Activated naive CD4-positive, alpha-beta T cell treated with anti-CD3 and anti-CD28 coated beads for 36 hours (primary cell): Measurements from ENCODE around the gene RANBP2. TPM values are rescaled to one million over a fixed set of nuclear protein-coding genes. Genes with fewer than 3 reads are reported as not detected.
"Not testable (repeated sequence)": the region's sequence is repeated elsewhere in the genome, so short reads cannot be mapped to it uniquely, and the experiment has no call there.

Source experiments
- CTCF ChIA-PET: fragments of 350-600 bp; sonication (Branson Sonifier 250); formaldehyde crosslinking; loops from one replicate; lab custom pipeline; 2021; ENCODE audit warnings: antibody characterized with exemption; lab: Charles Lee
- DNase-seq: peaks from one replicate; pipeline ENCODE4 v3.0.0-alpha.2; 2020
- H3K27ac Mint-ChIP-seq: one replicate; pipeline ENCODE4 v1.8.0; 2021; ENCODE audit warnings: mild to moderate bottlenecking, mixed read lengths
- H3K27me3 Mint-ChIP-seq: one replicate; pipeline ENCODE4 v1.8.0; 2021; ENCODE audit warnings: low read depth, mixed read lengths
- H3K36me3 Mint-ChIP-seq: one replicate; pipeline ENCODE4 v1.8.0; 2021; ENCODE audit warnings: low read depth, mixed read lengths
- H3K4me1 Mint-ChIP-seq: one replicate; pipeline ENCODE4 v1.8.0; 2021; ENCODE audit warnings: low read depth, mixed read lengths
- H3K4me3 Mint-ChIP-seq: one replicate; pipeline ENCODE4 v1.8.0; 2021; ENCODE audit warnings: mild to moderate bottlenecking, moderate library complexity, mixed read lengths
- H3K9me3 Mint-ChIP-seq: one replicate; pipeline ENCODE4 v1.8.0; 2021; ENCODE audit warnings: mixed read lengths
- intact Hi-C: fragments of 100-400 bp; cut with micrococcal nuclease; formaldehyde crosslinking; loops from one replicate; pipeline ENCODE4 v1.15.1; 2023
- total RNA-seq, 2 experiments: library from RNA; stranded (reverse); gene quantifications; one replicate each; pipeline ENCODE4 v1.2.3, GENCODE V29; 2021

Gene RANBP2
- total RNA-seq, 2 experiments from 2014 or later, result 47.4 to 48.3 TPM

DNA sequence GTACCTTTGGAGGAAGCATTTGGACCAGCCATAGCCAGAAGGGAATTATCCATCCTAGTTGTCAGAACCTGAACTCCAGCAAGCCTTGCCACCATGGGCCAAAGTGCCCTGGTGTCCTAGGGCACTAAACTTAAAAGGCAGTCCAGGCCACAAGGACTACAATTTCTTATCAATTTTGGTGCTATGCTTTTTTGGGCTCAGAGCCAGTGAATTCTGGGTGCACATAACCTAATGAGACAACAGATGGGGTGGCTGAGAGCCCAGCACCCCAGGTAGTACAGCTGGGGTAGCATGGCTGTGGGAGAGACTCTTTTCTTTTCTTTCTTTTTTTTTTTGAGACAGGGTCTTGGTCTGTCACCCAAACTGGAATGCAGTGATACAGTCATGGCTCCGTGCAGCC lies 14.4 kb upstream of the RANBP2 start:
- Mint-ChIP-seq H3K27me3 (no peaks in the 10 kb centered on the region), H3K27ac (no peak overlapping the region), H3K36me3 (no peaks in the 10 kb centered on the region), H3K4me3 (no peak overlapping the region), H3K9me3 (peaks cover 5% of the 10 kb centered on the region), H3K4me1 (no peaks in the 10 kb centered on the region)
- no peak for DNase-seq
- CTCF ChIA-PET, result no interaction called here
- intact Hi-C loops, result no loop called here

DNA sequence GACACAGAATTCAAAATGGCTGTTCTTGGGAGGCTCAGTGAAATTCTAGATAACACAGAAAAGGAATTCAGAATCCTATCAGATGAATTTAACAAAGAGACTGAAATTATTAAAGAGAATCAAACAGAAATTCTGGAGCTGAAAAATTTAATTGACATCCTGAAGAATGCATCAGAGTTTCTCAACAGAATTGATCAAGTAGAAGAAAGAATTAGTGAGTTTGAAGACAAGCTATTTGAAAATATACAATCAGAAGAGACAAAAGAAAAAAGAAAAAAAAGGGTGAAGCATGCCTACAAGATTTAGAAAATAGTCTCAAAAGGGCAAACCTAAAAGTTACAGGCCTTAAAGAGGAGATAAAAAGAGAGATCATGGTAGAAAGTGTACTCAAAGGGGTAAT lies 12.0 kb upstream of the RANBP2 start:
- Mint-ChIP-seq H3K27ac (no peak overlapping the region), H3K36me3 (no peaks in the 10 kb centered on the region), H3K27me3 (no peaks in the 10 kb centered on the region), H3K4me1 (no peaks in the 10 kb centered on the region), H3K4me3 (no peak overlapping the region), H3K9me3 (peaks cover 5% of the 10 kb centered on the region)
- no peak for DNase-seq
- intact Hi-C loops, result no loop called here
- CTCF ChIA-PET, result interaction anchor here (0.6 kb wide), 1 partner anchor 113 kb away, joined by 3 read pairs; no protein-coding TSS in a partner anchor

DNA sequence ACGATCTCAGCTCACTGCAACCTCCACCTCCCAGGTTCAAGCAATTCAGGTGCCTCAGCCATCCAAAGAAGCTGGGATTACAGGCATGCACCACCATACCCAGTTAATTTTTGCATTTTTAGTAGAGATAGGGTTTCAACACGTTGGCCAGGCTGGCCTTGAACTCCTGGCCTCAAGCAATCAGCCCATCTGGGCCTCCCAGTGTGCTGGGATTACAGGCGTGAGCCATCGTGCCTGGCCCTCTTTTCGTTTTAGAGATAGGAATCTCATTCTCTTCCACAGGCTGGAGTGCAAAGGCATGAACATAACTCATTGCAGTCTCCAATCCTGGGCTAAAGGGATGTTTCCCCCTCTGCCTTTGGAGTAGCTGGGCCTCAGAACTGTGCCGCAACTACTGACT lies 2.3 kb upstream of the RANBP2 start:
- intact Hi-C loops, result loop anchor here (5.0 to 10.0 kb wide), 4 partner anchors 95 to 898 kb away; partner anchors contain the start of genes EDAR, GCC2, SEPTIN10 and SOWAHC
- H3K27me3 Mint-ChIP-seq, H3K9me3 Mint-ChIP-seq, H3K36me3 Mint-ChIP-seq, H3K4me3 Mint-ChIP-seq, H3K4me1 Mint-ChIP-seq, DNase-seq, H3K27ac Mint-ChIP-seq, CTCF ChIA-PET: not testable (repeated sequence)

DNA sequence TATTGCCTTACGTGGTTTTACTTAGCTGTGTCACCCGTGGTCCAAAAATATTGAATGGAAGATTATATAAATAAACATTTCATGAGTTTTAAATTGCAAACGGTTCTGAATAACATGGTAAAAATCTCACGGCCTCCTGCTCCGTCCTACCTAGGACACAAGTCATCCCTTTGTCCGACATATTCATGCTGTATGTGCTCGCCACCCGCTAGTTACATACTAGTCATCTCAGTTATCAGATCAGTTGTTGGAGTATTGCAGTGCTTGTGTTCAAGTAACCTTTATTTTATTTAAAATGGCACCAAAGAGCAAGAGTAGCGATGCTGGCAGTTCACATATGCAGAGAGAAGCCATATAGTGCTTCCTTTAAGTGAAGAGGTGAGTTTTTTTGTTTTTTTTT lies 6.8 kb downstream of the RANBP2 start:
- H3K36me3 Mint-ChIP-seq, H3K27me3 Mint-ChIP-seq, CTCF ChIA-PET, H3K9me3 Mint-ChIP-seq, DNase-seq, H3K4me3 Mint-ChIP-seq, intact Hi-C loops, H3K27ac Mint-ChIP-seq: not testable (repeated sequence)
- H3K4me1 Mint-ChIP-seq, result peaks cover 48% of the 10 kb centered on the region

- intact Hi-C loops, H3K4me3 Mint-ChIP-seq, H3K9me3 Mint-ChIP-seq, H3K27me3 Mint-ChIP-seq, H3K4me1 Mint-ChIP-seq, H3K27ac Mint-ChIP-seq, DNase-seq, CTCF ChIA-PET: not testable (repeated sequence)
- peaks cover 23% of the 10 kb centered on the region for H3K36me3 Mint-ChIP-seq
Observed at GRCh38 chr2:108734656-108735055, 15.4 kb downstream of the RANBP2 start.

GRCh38 chr2:108757973-108758372 lies 38.7 kb downstream of the RANBP2 start:
- H3K4me3 Mint-ChIP-seq, H3K4me1 Mint-ChIP-seq, CTCF ChIA-PET, DNase-seq, H3K9me3 Mint-ChIP-seq, H3K27me3 Mint-ChIP-seq, H3K27ac Mint-ChIP-seq, intact Hi-C loops: not testable (repeated sequence)
- H3K36me3 Mint-ChIP-seq, result peaks cover 16% of the 10 kb centered on the region

DNA sequence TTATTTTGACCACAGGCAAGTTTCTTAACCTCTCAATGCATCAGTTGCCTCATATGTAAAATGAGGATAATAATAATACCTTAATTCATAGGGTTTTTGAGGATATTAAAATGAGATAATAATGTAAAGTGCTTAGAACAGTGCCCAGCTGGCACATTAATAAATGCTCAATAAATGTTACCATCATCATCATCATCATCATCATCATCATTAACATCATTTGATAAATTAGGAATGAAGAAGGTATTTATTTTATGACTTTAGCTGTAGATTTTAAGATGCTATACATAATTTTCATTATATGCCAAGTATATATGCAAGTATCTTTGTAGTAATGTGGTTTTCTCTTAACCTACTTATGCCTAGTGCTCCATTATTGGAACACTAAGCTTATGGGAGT lies 43.3 kb downstream of the RANBP2 start:
- H3K4me3 Mint-ChIP-seq, intact Hi-C loops, H3K9me3 Mint-ChIP-seq, DNase-seq, H3K27ac Mint-ChIP-seq, CTCF ChIA-PET, H3K27me3 Mint-ChIP-seq: not testable (repeated sequence)
- Mint-ChIP-seq H3K4me1 (peaks cover 13% of the 10 kb centered on the region), H3K36me3 (peaks cover 33% of the 10 kb centered on the region)

DNA sequence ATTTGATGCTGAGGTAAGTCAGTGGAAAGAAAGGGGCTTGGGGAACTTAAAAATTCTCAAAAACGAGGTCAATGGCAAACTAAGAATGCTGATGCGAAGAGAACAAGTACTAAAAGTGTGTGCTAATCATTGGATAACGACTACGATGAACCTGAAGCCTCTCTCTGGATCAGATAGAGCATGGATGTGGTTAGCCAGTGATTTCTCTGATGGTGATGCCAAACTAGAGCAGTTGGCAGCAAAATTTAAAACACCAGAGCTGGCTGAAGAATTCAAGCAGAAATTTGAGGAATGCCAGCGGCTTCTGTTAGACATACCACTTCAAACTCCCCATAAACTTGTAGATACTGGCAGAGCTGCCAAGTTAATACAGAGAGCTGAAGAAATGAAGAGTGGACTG lies 47.4 kb downstream of the RANBP2 start:
- H3K4me3 Mint-ChIP-seq, H3K27me3 Mint-ChIP-seq, intact Hi-C loops, CTCF ChIA-PET, H3K27ac Mint-ChIP-seq, H3K9me3 Mint-ChIP-seq, DNase-seq: not testable (repeated sequence)
- H3K36me3 Mint-ChIP-seq, result peaks cover 42% of the 10 kb centered on the region
- H3K4me1 Mint-ChIP-seq, result peaks cover 13% of the 10 kb centered on the region

DNA sequence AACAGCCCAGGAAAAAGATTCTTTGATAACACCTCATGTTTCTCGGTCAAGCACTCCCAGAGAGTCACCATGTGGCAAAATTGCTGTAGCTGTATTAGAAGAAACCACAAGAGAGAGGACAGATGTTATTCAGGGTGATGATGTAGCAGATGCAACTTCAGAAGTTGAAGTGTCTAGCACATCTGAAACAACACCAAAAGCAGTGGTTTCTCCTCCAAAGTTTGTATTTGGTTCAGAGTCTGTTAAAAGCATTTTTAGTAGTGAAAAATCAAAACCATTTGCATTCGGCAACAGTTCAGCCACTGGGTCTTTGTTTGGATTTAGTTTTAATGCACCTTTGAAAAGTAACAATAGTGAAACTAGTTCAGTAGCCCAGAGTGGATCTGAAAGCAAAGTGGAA lies 48.6 kb downstream of the RANBP2 start:
- CTCF ChIA-PET, DNase-seq, H3K27me3 Mint-ChIP-seq, intact Hi-C loops, H3K9me3 Mint-ChIP-seq, H3K27ac Mint-ChIP-seq, H3K4me3 Mint-ChIP-seq: not testable (repeated sequence)
- H3K36me3 Mint-ChIP-seq, result peaks cover 50% of the 10 kb centered on the region
- peaks cover 13% of the 10 kb centered on the region for H3K4me1 Mint-ChIP-seq

- no peak for DNase-seq
- H3K27me3 Mint-ChIP-seq, result no peaks in the 10 kb centered on the region
- H3K4me3 Mint-ChIP-seq, result no peak overlapping the region
- H3K4me1 Mint-ChIP-seq, result no peaks in the 10 kb centered on the region
- intact Hi-C loops, result no loop called here
- H3K9me3 Mint-ChIP-seq, result no peaks in the 10 kb centered on the region
- no peak overlapping the region for H3K27ac Mint-ChIP-seq
- H3K36me3 Mint-ChIP-seq, result peaks cover 25% of the 10 kb centered on the region
- CTCF ChIA-PET, result no interaction called here
Observed at GRCh38 chr2:108776475-108776874, 57.2 kb downstream of the RANBP2 start.

GRCh38 chr2:108778857-108779256 lies 59.6 kb downstream of the RANBP2 start:
- no peaks in the 10 kb centered on the region for H3K27me3 Mint-ChIP-seq
- intact Hi-C loops, result no loop called here

GRCh38 chr2:108786008-108786353 lies 66.7 kb downstream of the RANBP2 start:
- peak overlapping the region; percentile 97 for H3K4me3 Mint-ChIP-seq
- CTCF ChIA-PET, result interaction anchor here (0.8 kb wide), 1 partner anchor 208 kb away, joined by 4 read pairs; no protein-coding TSS in a partner anchor
- no peaks in the 10 kb centered on the region for H3K9me3 Mint-ChIP-seq
- peak overlapping the region; percentile 87 for H3K27ac Mint-ChIP-seq
- no peak for DNase-seq
- H3K4me1 Mint-ChIP-seq, result peaks cover 14% of the 10 kb centered on the region
- H3K27me3 Mint-ChIP-seq, result no peaks in the 10 kb centered on the region
- peaks cover 17% of the 10 kb centered on the region for H3K36me3 Mint-ChIP-seq
- intact Hi-C loops, result loop anchor here (1.0 to 5.0 kb wide), 5 partner anchors 67 to 826 kb away; partner anchors contain the start of genes RANBP2, SEPTIN10 and SOWAHC

More at GRCh38 chr2:108778857-108779256, 59.6 kb downstream of the RANBP2 start:
- CTCF ChIA-PET, result no interaction called here
- Mint-ChIP-seq H3K9me3 (no peaks in the 10 kb centered on the region), H3K36me3 (peaks cover 19% of the 10 kb centered on the region), H3K4me1 (no peaks in the 10 kb centered on the region), H3K27ac (no peak overlapping the region), H3K4me3 (no peak overlapping the region)
- DNase-seq, result no peak

GRCh38 chr2:108786354-108787215 lies 67.3 kb downstream of the RANBP2 start, which contains the start of gene CCDC138:
TSS of gene CCDC138 (plus strand) at chr2:108786771. CDS start at chr2:108786823, 52 bp downstream.
- Mint-ChIP-seq H3K4me1 (peaks cover 14% of the 10 kb centered on the region), H3K4me3 (peak within 1 kb of the TSS; percentile 97), H3K36me3 (peaks cover 17% of the 10 kb centered on the region), H3K27me3 (no peaks in the 10 kb centered on the region), H3K9me3 (no peaks in the 10 kb centered on the region), H3K27ac (peak within 1 kb of the TSS; percentile 87)
- CTCF ChIA-PET, result interaction anchor here (0.8 kb wide), 1 partner anchor 208 kb away, joined by 4 read pairs; no protein-coding TSS in a partner anchor
- DNase-seq, result peak; percentile 92
- intact Hi-C loops, result loop anchor here (1.0 to 5.0 kb wide), 6 partner anchors 67 to 826 kb away; partner anchors contain the start of genes LIMS1, RANBP2, SEPTIN10 and SOWAHC
